Right lobe of liver (tissue), 6 donors: ENCODE measurements around the gene CNPY4. TPM values are rescaled to one million over a fixed set of nuclear protein-coding genes. Genes with fewer than 3 reads are reported as not detected.

Experiments used
- ATAC-seq, 4 donors: fragments of 200-7000 bp; cut with Tn5 transposase; one replicate each; pipeline ENCODE4 v1.9.1; 2020; ENCODE audit warnings: mild to moderate bottlenecking in 4 of 4, moderate library complexity in 4 of 4
- DNase-seq, 3 donors: peaks; one replicate each; pipeline ENCODE4 v3.0.0-alpha.2; 2020
- H3K27ac ChIP-seq, 3 donors: fragments of 200-600 bp; one replicate each; pipeline ENCODE4 v1.8.0; 2022
- H3K27me3 ChIP-seq, 2 donors: fragments of 200-600 bp; one replicate each; pipeline ENCODE4 v1.8.0; 2022
- H3K36me3 ChIP-seq, 4 donors: fragments of 200-600 bp; sonication (generic) in 1 of 4; one replicate each; pipeline versions ENCODE4 v1.5.1 to v1.8.0; 2017 to 2022; ENCODE audit warnings: control low read depth in 1 of 4
- H3K4me1 ChIP-seq, 4 donors: fragments of 200-600 bp; sonication (generic) in 1 of 4; one replicate each; pipeline versions ENCODE4 v1.5.1 to v1.8.0; 2017 to 2022; ENCODE audit warnings: control low read depth in 1 of 4
- H3K4me3 ChIP-seq, 3 donors: fragments of 200-600 bp; one replicate each; pipeline ENCODE4 v1.8.0; 2022
- H3K9me3 ChIP-seq, 4 donors: fragments of 200-600 bp; sonication (generic) in 1 of 4; one replicate each; pipeline versions ENCODE4 v1.5.1 to v1.8.0; 2017 to 2022; ENCODE audit warnings: control low read depth in 1 of 4
- POLR2A ChIP-seq: fragments of 450-650 bp; IDR thresholded peaks from one replicate; pipeline ENCODE4 v1.6.1; 2017; ENCODE audit warnings: antibody characterized with exemption, mild to moderate bottlenecking
- WGBS: methylation state at CpG from one replicate; pipeline ENCODE4 v1.1.6; 2018; ENCODE audit warnings: low coverage, low lambda C conversion rate; ENCODE audit not compliant: insufficient coverage; ENCODE audit errors: missing lambda C conversion rate; 5-methylcytosine and 5-hydroxymethylcytosine counted together
- intact Hi-C, 2 donors: fragments of 100-400 bp; cut with DNase I; formaldehyde crosslinking; loops; one replicate each; pipeline versions ENCODE4 v1.11.2 to v1.14.1; 2022
- total RNA-seq, 6 experiments: library from RNA; depleted of rRNA in 2 of 6; stranded (reverse); fragments of >200 nt in 2 of 6; fragmentation: NEBNext Ultra II Directional in 3 of 6; extraction: Animal tissue kit (Norgen Biotek cat#: 25700) in 3 of 6; gene quantifications; one replicate each; pipeline versions ENCODE4 v1.1.0 to v1.2.4, GENCODE V29; 2016 to 2023
- TF ChIP-seq, protein P1 (sequence below), 4 donors: fragments of 200-600 bp in 3 of 4; fragments of 450-650 bp in 1 of 4; IDR thresholded peaks; one replicate each; pipeline versions ENCODE4 v1.5.1 to v1.8.0; 2016 to 2022; ENCODE audit warnings: antibody characterized with exemption in 4 of 4, mild to moderate bottlenecking in 2 of 4
- donor health status: DM: no; HTN: yes; CAD: no.
- donor health status: DM: no; HTN: no; CAD: no.
- donor health status: DM: no; HTN: no; CAD: no.
- donor health status: DM: no; HTN: yes; CAD: no.
- donor health status: DM: no; HTN: yes; CAD: no.

CNPY4 gene
- total RNA-seq, 6 experiments from 2014 or later = 2.9 to 4.9 (median 3.9) TPM

DNA sequence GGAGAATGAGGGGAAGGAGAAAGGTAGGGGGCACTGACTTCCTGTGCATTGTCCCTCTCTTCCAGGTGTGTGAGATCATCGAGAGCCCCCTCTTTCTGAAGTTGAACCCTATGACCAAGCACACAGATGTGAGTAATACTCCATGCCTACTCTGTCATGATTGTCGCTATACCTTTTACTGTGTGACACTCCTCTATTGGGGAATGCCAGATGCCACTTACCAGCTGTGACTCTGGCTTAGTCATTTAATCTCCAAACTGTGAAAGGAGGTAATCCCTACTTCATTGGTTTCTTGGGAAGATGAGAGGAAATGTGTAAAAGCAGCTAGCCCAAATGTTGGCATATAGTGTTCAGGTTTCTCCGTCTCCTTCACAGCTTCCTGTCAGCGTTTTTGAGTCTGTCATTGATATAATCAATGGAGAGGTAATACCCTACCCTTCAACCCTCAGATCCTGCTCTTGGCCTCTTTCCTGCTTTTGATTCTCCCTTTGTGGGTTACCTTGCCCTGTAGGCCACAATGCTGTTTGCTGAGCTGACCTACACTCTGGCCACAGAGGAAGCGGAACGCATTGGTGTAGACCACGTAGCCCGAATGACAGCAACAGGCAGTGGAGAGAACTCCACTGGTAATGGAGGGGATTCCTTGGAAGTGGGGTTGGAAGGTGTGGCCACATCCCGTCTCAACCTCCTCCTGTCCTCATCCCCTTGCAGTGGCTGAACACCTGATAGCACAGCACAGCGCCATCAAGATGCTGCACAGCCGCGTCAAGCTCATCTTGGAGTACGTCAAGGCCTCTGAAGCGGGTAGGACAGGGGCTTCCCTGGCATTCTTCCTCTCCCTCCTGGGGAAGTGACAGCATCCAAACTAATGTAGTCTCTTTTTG, 28.7 kb upstream of the CNPY4 start:
- H3K9me3 ChIP-seq = no peaks in the 10 kb centered on the region
- WGBS = 85% methylated on average over 12 of the region's 14 CpGs
- no peak overlapping the region for H3K27ac ChIP-seq
- H3K36me3 ChIP-seq = peaks cover 0 to 55% (median 28%) of the 10 kb centered on the region in 4 donors
- peaks cover 0 to 8% (median 3%) of the 10 kb centered on the region in 4 donors for H3K4me1 ChIP-seq
- no peak overlapping the region for H3K4me3 ChIP-seq
- TF ChIP-seq POLR2A = no peak
- TF ChIP-seq, protein P1, sequence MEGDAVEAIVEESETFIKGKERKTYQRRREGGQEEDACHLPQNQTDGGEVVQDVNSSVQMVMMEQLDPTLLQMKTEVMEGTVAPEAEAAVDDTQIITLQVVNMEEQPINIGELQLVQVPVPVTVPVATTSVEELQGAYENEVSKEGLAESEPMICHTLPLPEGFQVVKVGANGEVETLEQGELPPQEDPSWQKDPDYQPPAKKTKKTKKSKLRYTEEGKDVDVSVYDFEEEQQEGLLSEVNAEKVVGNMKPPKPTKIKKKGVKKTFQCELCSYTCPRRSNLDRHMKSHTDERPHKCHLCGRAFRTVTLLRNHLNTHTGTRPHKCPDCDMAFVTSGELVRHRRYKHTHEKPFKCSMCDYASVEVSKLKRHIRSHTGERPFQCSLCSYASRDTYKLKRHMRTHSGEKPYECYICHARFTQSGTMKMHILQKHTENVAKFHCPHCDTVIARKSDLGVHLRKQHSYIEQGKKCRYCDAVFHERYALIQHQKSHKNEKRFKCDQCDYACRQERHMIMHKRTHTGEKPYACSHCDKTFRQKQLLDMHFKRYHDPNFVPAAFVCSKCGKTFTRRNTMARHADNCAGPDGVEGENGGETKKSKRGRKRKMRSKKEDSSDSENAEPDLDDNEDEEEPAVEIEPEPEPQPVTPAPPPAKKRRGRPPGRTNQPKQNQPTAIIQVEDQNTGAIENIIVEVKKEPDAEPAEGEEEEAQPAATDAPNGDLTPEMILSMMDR (IDR thresholded peaks at IDR 0.05) = no peak
- no peak for ATAC-seq
- intact Hi-C loops = no loop called here
- no peaks in the 10 kb centered on the region for H3K27me3 ChIP-seq
- DNase-seq = no peak

DNA sequence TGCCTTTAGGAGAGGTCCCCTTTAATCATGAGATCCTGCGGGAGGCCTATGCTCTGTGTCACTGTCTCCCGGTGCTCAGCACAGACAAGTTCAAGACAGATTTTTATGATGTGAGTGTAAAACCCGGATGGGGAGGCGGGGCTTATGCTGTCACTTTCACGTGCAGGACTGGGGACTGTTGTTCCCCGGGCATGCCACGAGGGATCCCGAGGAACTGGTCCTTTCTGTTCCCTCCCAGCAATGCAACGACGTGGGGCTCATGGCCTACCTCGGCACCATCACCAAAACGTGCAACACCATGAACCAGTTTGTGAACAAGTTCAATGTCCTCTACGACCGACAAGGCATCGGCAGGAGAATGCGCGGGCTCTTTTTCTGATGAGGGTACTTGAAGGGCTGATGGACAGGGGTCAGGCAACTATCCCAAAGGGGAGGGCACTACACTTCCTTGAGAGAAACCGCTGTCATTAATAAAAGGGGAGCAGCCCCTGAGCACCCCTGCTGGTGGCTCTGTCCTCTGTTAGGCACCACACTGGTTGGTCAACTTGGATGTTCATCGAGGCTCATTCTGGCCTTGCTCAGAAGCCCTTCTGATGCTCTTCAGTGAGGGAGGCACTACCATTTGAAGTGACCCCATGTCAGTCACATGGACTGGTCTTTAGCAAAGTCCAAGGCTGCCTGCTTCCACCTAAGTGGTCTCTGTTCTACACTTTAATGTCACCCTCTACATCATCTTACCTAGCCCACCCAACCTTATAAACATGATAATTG, 27.8 kb upstream of the CNPY4 start:
- intact Hi-C loops = no loop called here
- 41% methylated on average over 12 of the region's 19 CpGs for WGBS
- no peak overlapping the region for H3K27ac ChIP-seq
- peaks cover 0 to 8% (median 3%) of the 10 kb centered on the region in 4 donors for H3K4me1 ChIP-seq
- no peaks in the 10 kb centered on the region for H3K9me3 ChIP-seq
- TF ChIP-seq, protein P1 (IDR thresholded peaks at IDR 0.05) = no peak
- no peak for TF ChIP-seq POLR2A
- H3K27me3 ChIP-seq = no peaks in the 10 kb centered on the region
- ATAC-seq (no peak), DNase-seq (no peak)
- no peak overlapping the region for H3K4me3 ChIP-seq
- H3K36me3 ChIP-seq = peaks cover under 1 to 63% (median 34%) of the 10 kb centered on the region in 4 donors

DNA sequence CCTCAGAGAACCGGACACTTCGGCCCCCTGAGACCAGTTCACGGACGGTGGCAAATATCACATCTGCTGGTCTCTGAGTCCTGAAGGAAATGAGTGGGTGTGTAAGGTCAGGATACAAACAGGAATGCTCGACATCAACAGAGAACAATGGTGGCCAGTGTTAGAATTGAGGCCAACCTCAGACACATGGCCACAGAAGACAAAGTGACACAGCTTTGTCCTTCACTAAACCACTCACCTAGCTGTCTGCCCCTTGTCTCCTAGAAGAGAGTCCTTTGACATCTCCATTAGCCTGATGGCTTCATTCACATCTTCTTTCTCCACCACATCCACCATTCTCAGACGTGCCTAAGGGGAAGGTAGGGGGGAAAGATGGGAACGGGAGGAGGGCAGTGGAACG, 26.4 kb upstream of the CNPY4 start:
- DNase-seq (no peak), ATAC-seq (no peak)
- no peaks in the 10 kb centered on the region for H3K27me3 ChIP-seq
- peaks cover 0 to 8% (median 2%) of the 10 kb centered on the region in 4 donors for H3K4me1 ChIP-seq
- no peaks in the 10 kb centered on the region for H3K9me3 ChIP-seq
- TF ChIP-seq, protein P1 (IDR thresholded peaks at IDR 0.05) = no peak
- H3K27ac ChIP-seq = no peak overlapping the region
- WGBS = 33% methylated on average over 1 of the region's 8 CpGs
- no peak overlapping the region for H3K4me3 ChIP-seq
- H3K36me3 ChIP-seq = peaks cover 8 to 77% (median 46%) of the 10 kb centered on the region in 4 donors
- intact Hi-C loops = no loop called here

DNA sequence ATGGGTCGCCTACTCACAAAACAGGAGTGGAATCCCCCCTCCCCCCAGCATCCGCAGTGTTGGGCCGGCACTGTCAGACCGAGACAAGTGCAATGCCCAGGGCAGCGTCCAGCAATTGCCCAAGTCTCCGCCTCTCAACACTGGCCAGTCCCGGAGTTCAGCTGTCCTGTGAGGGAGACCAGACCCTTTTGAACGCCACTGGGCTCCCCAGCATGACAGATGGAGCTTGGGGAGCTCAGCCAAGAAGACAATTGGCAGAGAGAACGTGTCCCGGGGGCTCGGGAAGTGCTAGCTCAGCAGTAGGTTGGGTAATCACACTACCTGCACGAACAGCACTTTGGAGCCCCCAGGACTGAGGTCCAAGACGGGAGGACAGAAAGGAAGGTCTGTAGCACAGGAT, 25.9 kb upstream of the CNPY4 start:
- no peak for DNase-seq
- peak in 3 of 4 donors; percentile 6 to 19 (median 11) for ATAC-seq
- intact Hi-C loops = no loop called here
- TF ChIP-seq, protein P1 (IDR thresholded peaks at IDR 0.05) = no peak
- no peak for TF ChIP-seq POLR2A
- no peaks in the 10 kb centered on the region for H3K27me3 ChIP-seq
- WGBS = 24% methylated on average over 6 of the region's 13 CpGs
- peaks cover 0 to 8% (median 0%) of the 10 kb centered on the region in 4 donors for H3K4me1 ChIP-seq
- H3K27ac ChIP-seq = no peak overlapping the region
- H3K36me3 ChIP-seq = peaks cover 8 to 82% (median 49%) of the 10 kb centered on the region in 4 donors
- H3K9me3 ChIP-seq = no peaks in the 10 kb centered on the region
- H3K4me3 ChIP-seq = no peak overlapping the region
